COLO668 (cell line): Measurements from ENCODE around the gene GLS2.
"Not testable (repeated sequence)": the region's sequence is repeated elsewhere in the genome, so short reads cannot be mapped to it uniquely, and the experiment has no call there.

Source experiments
- DNase-seq: peaks from one replicate; lab custom pipeline; 2025; ENCODE audit not compliant: unreplicated experiment; lab: John Stamatoyannopoulos, UW

Gene GLS2

DNA sequence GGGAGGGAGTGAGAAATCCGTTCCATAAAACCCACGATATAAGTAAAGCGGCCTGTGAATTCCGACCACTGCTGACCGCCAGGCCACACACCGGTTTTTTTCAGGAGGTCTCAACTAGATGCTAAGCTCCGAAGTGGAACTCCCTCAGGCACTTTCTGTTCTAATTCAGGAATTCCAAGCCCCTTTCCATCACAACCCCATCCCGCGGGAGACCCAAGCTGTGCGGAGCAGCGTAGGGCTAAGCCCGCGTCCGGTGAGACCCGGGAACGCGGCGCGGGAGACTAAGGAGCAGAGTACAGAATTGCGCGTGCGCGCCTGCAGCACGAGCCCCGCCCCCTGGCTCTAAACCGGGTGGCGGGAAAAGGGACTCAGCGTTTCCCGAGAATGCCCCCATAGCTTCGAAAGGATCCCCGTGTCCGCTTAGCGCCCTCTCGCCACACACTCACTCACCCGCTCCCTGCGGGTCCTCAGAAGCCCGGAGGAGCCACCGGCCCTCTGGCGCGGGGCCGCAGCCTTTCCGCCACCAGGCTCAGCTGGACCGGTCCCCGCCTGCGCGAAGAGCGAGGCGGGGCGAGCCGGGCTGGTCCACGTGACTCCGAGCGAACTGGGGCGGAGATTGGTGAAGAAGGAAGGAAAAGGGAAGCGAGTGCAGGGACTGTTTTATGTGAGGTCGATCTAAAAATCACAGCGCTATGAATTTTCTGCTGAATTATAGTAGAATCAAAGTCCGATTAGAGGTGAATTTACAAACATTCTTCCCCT is 38.9 kb downstream of the GLS2 start, which contains the start of gene TIMELESS:
TIMELESS (minus strand) TSS at position 567 of the 762 bp plus-strand sequence. CDS start 15,256 bp downstream, outside the sequence.
- peak; percentile 88 for DNase-seq

DNA sequence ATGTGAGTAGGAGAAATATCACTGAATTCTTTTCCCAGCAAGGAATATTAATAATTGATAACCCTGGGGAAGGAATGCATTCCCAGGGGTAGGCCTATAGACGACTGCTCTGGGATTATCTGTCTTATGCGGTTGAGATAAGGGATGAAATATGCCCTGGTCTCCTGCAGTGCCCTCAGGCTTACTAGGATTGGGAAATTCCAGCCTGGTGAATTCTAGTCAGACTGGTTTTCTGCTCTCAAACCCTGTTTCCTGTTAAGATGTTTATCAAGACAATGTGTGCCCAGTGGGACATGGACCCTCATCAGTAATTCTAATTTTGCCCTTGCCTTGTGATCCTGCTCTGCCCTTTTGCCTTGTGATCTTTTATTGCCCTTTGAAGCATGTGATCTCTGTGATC is 44.8 kb downstream of the GLS2 start:
- not testable (repeated sequence) for DNase-seq

DNA sequence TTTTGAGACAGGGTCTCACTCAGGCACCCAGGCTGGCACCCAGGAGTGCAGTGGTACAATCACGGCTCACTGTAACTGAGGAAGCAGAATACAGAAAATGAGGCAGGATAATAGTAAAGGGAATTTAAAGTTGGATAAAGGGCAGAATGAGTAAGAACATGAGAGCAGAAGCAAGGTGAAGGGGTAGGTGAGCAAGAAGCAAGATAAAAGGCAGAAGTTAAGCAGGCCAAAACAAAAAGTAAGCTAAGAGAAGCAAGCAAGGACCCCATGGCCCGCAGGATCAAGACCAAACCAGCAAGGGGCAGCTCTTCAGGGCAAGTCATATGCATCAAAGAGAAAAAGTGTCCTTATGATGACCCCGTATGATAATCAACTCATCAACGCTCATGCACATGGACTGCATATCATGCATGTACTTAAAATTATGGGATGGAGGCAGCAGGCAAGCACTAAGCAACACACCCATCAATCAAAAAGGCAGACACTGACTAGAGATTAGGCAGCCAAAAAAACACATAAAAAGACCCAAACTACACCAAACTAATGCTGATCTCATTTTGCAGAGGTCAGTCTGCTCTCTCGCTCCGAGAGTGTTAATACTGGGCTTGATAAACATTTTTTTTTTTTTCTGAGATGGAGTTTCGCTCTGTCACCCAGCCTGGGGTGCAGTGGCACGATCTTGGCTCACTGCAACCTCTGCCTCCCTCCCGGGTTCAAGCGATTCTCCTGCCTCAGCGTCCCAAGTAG is 50.4 kb downstream of the GLS2 start:
- DNase-seq = no peak

- no peak for DNase-seq
These were observed 53.1 kb downstream of the GLS2 start for GRCh38 chr12:56434828-56435227.

DNA sequence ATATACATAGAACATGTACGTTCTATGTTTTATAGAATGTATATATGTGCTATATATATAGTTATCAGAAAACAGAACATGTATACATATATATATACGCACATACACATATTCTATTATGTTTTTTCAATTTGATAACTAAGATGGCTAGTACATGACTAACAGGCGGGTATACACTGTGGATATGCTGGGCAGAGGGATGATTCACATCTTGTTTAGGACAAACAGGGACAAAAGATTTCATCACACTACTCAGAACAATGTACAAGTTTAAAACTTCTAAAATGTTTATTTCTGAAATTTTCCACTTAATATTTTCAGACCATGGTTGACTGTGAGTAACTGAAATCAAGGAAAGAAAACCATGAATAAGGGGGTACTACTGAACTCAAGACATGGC is 56.1 kb downstream of the GLS2 start:
- DNase-seq = no peak

DNA sequence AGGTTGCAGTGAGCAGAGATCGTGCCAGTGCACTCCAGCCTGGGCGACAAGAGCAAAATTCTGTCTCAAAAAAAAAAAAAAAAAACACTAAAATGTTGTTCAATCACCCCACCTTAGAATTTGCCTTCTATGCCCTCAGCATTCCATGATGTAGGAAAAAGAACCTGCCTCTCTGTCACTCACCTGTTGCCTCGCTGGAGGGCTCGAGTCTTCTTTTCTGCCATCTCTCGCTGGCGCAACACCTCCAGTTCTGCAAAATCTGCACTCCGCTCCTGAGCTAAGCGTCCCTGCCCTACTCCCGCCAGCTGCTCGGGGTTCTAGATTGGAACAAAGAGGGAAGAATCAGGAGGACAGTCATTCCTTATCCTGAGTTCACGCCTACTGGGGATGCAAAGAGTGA is 56.7 kb downstream of the GLS2 start:
- DNase-seq = no peak

- no peak for DNase-seq
These were observed 62.0 kb downstream of the GLS2 start for GRCh38 chr12:56425940-56426438.

GRCh38 chr12:56425193-56425592 is 62.8 kb downstream of the GLS2 start:
- no peak for DNase-seq
